CD14-positive monocyte (primary cell): ENCODE results near the gene LIN28A. TPM values are rescaled to one million over a fixed set of nuclear protein-coding genes. Genes with fewer than 3 reads are reported as not detected.

Experiments
- DNase-seq, 3 donors: peaks; one replicate each; pipeline ENCODE4 v3.0.0-alpha.2; 2011 to 2022
- H2AFZ ChIP-seq: 2 replicates; pipeline ENCODE4 v1.6.0; 2012; ENCODE audit warnings: mild to moderate bottlenecking, low read depth, low read length, inconsistent platforms; ENCODE audit not compliant: insufficient read depth, poor library complexity, severe bottlenecking
- H3K27ac ChIP-seq, 2 donors: 1 replicate in 1 of 2; 2 replicates in 1 of 2; pipeline ENCODE4 v1.5.1; 2012 to 2013; ENCODE audit warnings: low read length in 2 of 2, control low read depth in 1 of 2, inconsistent platforms in 1 of 2, low read depth in 1 of 2, mild to moderate bottlenecking in 1 of 2
- H3K27me3 ChIP-seq, 2 donors: one replicate each; pipeline versions ENCODE4 v1.6.0 to v1.6.1; 2011 to 2013; ENCODE audit warnings: low read length in 2 of 2; ENCODE audit not compliant: control insufficient read depth in 2 of 2, insufficient read depth in 2 of 2
- H3K36me3 ChIP-seq, 2 donors: replicated peaks in 1 of 2; 1 replicate in 1 of 2; 2 replicates in 1 of 2; pipeline versions ENCODE4 v1.5.1 to v1.6.1; 2012 to 2013; ENCODE audit warnings: low read length in 2 of 2, control low read depth in 1 of 2, inconsistent platforms in 1 of 2, mild to moderate bottlenecking in 1 of 2; ENCODE audit not compliant: insufficient read depth in 2 of 2, control insufficient read depth in 1 of 2
- H3K4me1 ChIP-seq, 2 donors: 1 replicate in 1 of 2; 2 replicates in 1 of 2; pipeline versions ENCODE4 v1.5.1 to v1.6.1; 2012 to 2013; ENCODE audit warnings: low read length in 2 of 2, control low read depth in 1 of 2, inconsistent platforms in 1 of 2, mild to moderate bottlenecking in 1 of 2, moderate library complexity in 1 of 2; ENCODE audit not compliant: insufficient read depth in 2 of 2, control insufficient read depth in 1 of 2
- H3K4me2 ChIP-seq: replicated peaks from 2 replicates; pipeline ENCODE3; 2012; ENCODE audit warnings: low read length, moderate library complexity, mild to moderate bottlenecking; ENCODE audit not compliant: poor library complexity, severe bottlenecking; ENCODE audit errors: extremely low read depth
- H3K4me3 ChIP-seq, 3 experiments: fragments of 200-600 bp in 1 of 3; sonication (generic) in 1 of 3; replicated peaks in 1 of 3; 1 replicate in 2 of 3; 2 replicates in 1 of 3; pipeline ENCODE4 v1.5.1; 2011 to 2013; ENCODE audit warnings: low read length in 3 of 3, mild to moderate bottlenecking in 3 of 3, control low read depth in 2 of 3, low read depth in 2 of 3, inconsistent platforms in 1 of 3, moderate library complexity in 1 of 3
- H3K79me2 ChIP-seq: 2 replicates; pipeline ENCODE4 v1.6.0; 2012; ENCODE audit warnings: mild to moderate bottlenecking, control low read depth, inconsistent platforms, low read length, moderate library complexity; ENCODE audit not compliant: insufficient read depth
- H3K9ac ChIP-seq: 2 replicates; pipeline ENCODE4 v1.6.0; 2017; ENCODE audit warnings: low read length, mild to moderate bottlenecking; ENCODE audit not compliant: insufficient read depth, poor library complexity, severe bottlenecking
- H3K9me3 ChIP-seq, 2 donors: replicated peaks in 1 of 2; 1 replicate in 1 of 2; 2 replicates in 1 of 2; pipeline versions ENCODE4 v1.5.1 to v1.6.1; 2012 to 2013; ENCODE audit warnings: low read length in 2 of 2, control low read depth in 1 of 2; ENCODE audit not compliant: control insufficient read depth in 1 of 2, insufficient read depth in 1 of 2
- H4K20me1 ChIP-seq: 2 replicates; pipeline ENCODE4 v1.6.0; 2012; ENCODE audit warnings: mild to moderate bottlenecking, low read length, control low read depth, moderate library complexity; ENCODE audit not compliant: insufficient read depth
- H3K27ac Mint-ChIP-seq, 7 donors: one replicate each; pipeline ENCODE4 v1.8.0; 2020; ENCODE audit warnings: mild to moderate bottlenecking in 7 of 7, mixed read lengths in 7 of 7, moderate library complexity in 6 of 7, inconsistent platforms in 2 of 7
- H3K27me3 Mint-ChIP-seq, 3 donors: one replicate each; pipeline ENCODE4 v1.8.0; 2021 to 2022; ENCODE audit warnings: low read depth in 3 of 3, mild to moderate bottlenecking in 3 of 3, mixed read lengths in 3 of 3, moderate library complexity in 3 of 3, inconsistent platforms in 1 of 3
- H3K36me3 Mint-ChIP-seq, 2 donors: one replicate each; pipeline ENCODE4 v1.8.0; 2020; ENCODE audit warnings: mixed read lengths in 2 of 2, inconsistent platforms in 1 of 2, mild to moderate bottlenecking in 1 of 2
- H3K4me1 Mint-ChIP-seq: one replicate; pipeline ENCODE4 v1.8.0; 2020; ENCODE audit warnings: mild to moderate bottlenecking, mixed read lengths
- H3K4me3 Mint-ChIP-seq, 2 donors: one replicate each; pipeline ENCODE4 v1.8.0; 2020; ENCODE audit warnings: mild to moderate bottlenecking in 2 of 2, mixed read lengths in 2 of 2, moderate library complexity in 1 of 2
- H3K9me3 Mint-ChIP-seq, 7 donors: one replicate each; pipeline ENCODE4 v1.8.0; 2020 to 2022; ENCODE audit warnings: mixed read lengths in 7 of 7, mild to moderate bottlenecking in 6 of 7, moderate library complexity in 6 of 7, inconsistent platforms in 2 of 7
- CTCF ChIP-seq: fragments of 200-600 bp; IDR thresholded peaks from one replicate; pipeline ENCODE4 v1.8.0; 2022; ENCODE audit warnings: antibody characterized with exemption, mild to moderate bottlenecking
- WGBS: methylation state at CpG from one replicate; pipeline ENCODE4 v1.1.5; 2013; ENCODE audit warnings: missing lambda C conversion rate; ENCODE audit not compliant: insufficient coverage; 5-methylcytosine and 5-hydroxymethylcytosine counted together
- intact Hi-C, 2 donors: fragments of 100-400 bp; cut with micrococcal nuclease; formaldehyde crosslinking; loops; one replicate each; pipeline versions ENCODE4 v1.15.0 to v1.15.1; 2023
- polyA plus RNA-seq, 3 donors: library from polyadenylated mRNA; depleted of rRNA in 1 of 3; unstranded in 2 of 3; stranded (reverse) in 1 of 3; fragments of 300-500 nt in 2 of 3; fragments of >200 nt in 1 of 3; fragmentation: Illumina TruSeq in 2 of 3; gene quantifications; 1 replicate in 2 of 3; 2 replicates in 1 of 3; pipeline ENCODE4 v1.2.3, GENCODE V29; 2012 to 2021

The LIN28A gene
- polyA plus RNA-seq, 3 donors: not detected

GRCh38 chr1:26404641-26405040 lies 6.0 kb upstream of the LIN28A start:
- peaks cover 0 to 11% of the 10 kb centered on the region in 2 donors for H3K9me3 ChIP-seq
- H3K4me3 ChIP-seq: no peak overlapping the region
- Mint-ChIP-seq H3K27ac (no peak overlapping the region), H3K27me3 (peaks cover 38 to 46% (median 44%) of the 10 kb centered on the region in 3 donors), H3K36me3 (peaks cover 0 to 2% of the 10 kb centered on the region in 2 donors), H3K4me1 (peaks cover 12% of the 10 kb centered on the region), H3K9me3 (peaks cover 0 to 6% (median 3%) of the 10 kb centered on the region in 7 donors), H3K4me3 (no peak overlapping the region)
- peaks cover 14 to 30% of the 10 kb centered on the region in 2 donors for H3K27me3 ChIP-seq
- H3K4me1 ChIP-seq: peaks cover 8 to 10% of the 10 kb centered on the region in 2 donors
- DNase-seq: no peak
- H3K4me2 ChIP-seq: no peak overlapping the region
- H3K9ac ChIP-seq: no peak overlapping the region
- H3K36me3 ChIP-seq: no peaks in the 10 kb centered on the region
- no peaks in the 10 kb centered on the region for H3K79me2 ChIP-seq
- intact Hi-C loops: no loop called here
- TF ChIP-seq CTCF: no peak
- H4K20me1 ChIP-seq: no peaks in the 10 kb centered on the region
- no peak overlapping the region for H3K27ac ChIP-seq
- 80% methylated on average over 1 of the region's 2 CpGs for WGBS
- no peak overlapping the region for H2AFZ ChIP-seq

- no peak for DNase-seq
- Mint-ChIP-seq H3K36me3 (peaks cover 0 to 2% of the 10 kb centered on the region in 2 donors), H3K4me3 (no peak overlapping the region), H3K27me3 (peaks cover 46 to 51% (median 51%) of the 10 kb centered on the region in 3 donors), H3K27ac (no peak overlapping the region), H3K9me3 (peaks cover 0 to 11% (median 4%) of the 10 kb centered on the region in 7 donors), H3K4me1 (peaks cover 12% of the 10 kb centered on the region)
- Histone ChIP-seq H3K27me3 (peaks cover 21 to 38% of the 10 kb centered on the region in 2 donors), H4K20me1 (no peaks in the 10 kb centered on the region), H3K9ac (no peak overlapping the region), H3K36me3 (no peaks in the 10 kb centered on the region), H2AFZ (no peak overlapping the region), H3K27ac (no peak overlapping the region), H3K4me1 (peaks cover 8 to 12% of the 10 kb centered on the region in 2 donors), H3K4me3 (no peak overlapping the region), H3K79me2 (no peaks in the 10 kb centered on the region), H3K4me2 (no peak overlapping the region), H3K9me3 (peaks cover 0 to 15% of the 10 kb centered on the region in 2 donors)
- no peak for TF ChIP-seq CTCF
- intact Hi-C loops: no loop called here
- 80% methylated on average over 1 of the region's 7 CpGs for whole genome bisulfite sequencing
Observed at GRCh38 chr1:26405281-26405915, 5.2 kb upstream of the LIN28A start.
